Stimulated activated CD8-positive, alpha-beta memory T cell treated with anti-CD3 and anti-CD28 coated beads, Interleukin-4, amount 100 ng/mL, for 48 hours (primary cell): ENCODE measurements around the gene CFAP53.
"Not testable (repeated sequence)": the region's sequence is repeated elsewhere in the genome, so short reads cannot be mapped to it uniquely, and the experiment has no call there.

Experiments
- DNase-seq: peaks from one replicate; pipeline ENCODE4 v3.0.0-alpha.2; 2020

The CFAP53 gene

GRCh38 chr18:50266248-50266704 lies at the start of gene CFAP53:
CFAP53 (minus strand) TSS chr18:50266495; CDS start chr18:50266404, 91 bp downstream.
- peak; percentile 93 for DNase-seq

- no peak for DNase-seq
Observed at GRCh38 chr18:50315100-50315871, 49.0 kb upstream of the CFAP53 start.

GRCh38 chr18:50313873-50314460 lies 47.7 kb upstream of the CFAP53 start:
- no peak for DNase-seq

GRCh38 chr18:50313031-50313607 lies 46.8 kb upstream of the CFAP53 start:
- no peak for DNase-seq

GRCh38 chr18:50312296-50313030 lies 46.2 kb upstream of the CFAP53 start:
- no peak for DNase-seq

- no peak for DNase-seq
Observed at GRCh38 chr18:50311650-50312049, 45.4 kb upstream of the CFAP53 start.

- no peak for DNase-seq
Observed at GRCh38 chr18:50310080-50310479, 43.8 kb upstream of the CFAP53 start.

GRCh38 chr18:50308851-50309250 lies 42.6 kb upstream of the CFAP53 start:
- not testable (repeated sequence) for DNase-seq

- peak; percentile 93 for DNase-seq
Observed at GRCh38 chr18:50307738-50308470, 41.6 kb upstream of the CFAP53 start.

GRCh38 chr18:50307400-50307737 lies 41.1 kb upstream of the CFAP53 start:
- DNase-seq = no peak

GRCh38 chr18:50306944-50307343 lies 40.6 kb upstream of the CFAP53 start:
- DNase-seq = no peak

- no peak for DNase-seq
Observed at GRCh38 chr18:50301074-50301473, 34.8 kb upstream of the CFAP53 start.

- DNase-seq = no peak
Observed at GRCh38 chr18:50299626-50300388, 33.5 kb upstream of the CFAP53 start.

GRCh38 chr18:50298443-50299284 lies 32.4 kb upstream of the CFAP53 start:
- DNase-seq = no peak

GRCh38 chr18:50297621-50298442 lies 31.5 kb upstream of the CFAP53 start:
- peak; percentile 82 for DNase-seq

GRCh38 chr18:50293039-50293438 lies 26.7 kb upstream of the CFAP53 start:
- DNase-seq = no peak

- no peak for DNase-seq
Observed at GRCh38 chr18:50289108-50289443, 22.8 kb upstream of the CFAP53 start.

- not testable (repeated sequence) for DNase-seq
Observed at GRCh38 chr18:50288348-50289107, 22.2 kb upstream of the CFAP53 start.
